NT2/D1 (cell line): ENCODE results near the gene USP40.

Experiments used
- SUZ12 ChIP-seq: IDR thresholded peaks from 2 replicates; pipeline ENCODE4 v1.6.1; 2011; ENCODE audit not compliant: insufficient read length, insufficient read depth; ENCODE audit errors: extremely low read depth
- ZNF274 ChIP-seq: IDR thresholded peaks from 2 replicates; pipeline ENCODE4 v1.6.1; 2011; ENCODE audit warnings: mild to moderate bottlenecking, low read depth, low read length

- TF ChIP-seq ZNF274 (no peak), SUZ12 (no peak)
These were observed 21.8 kb upstream of the USP40 start for GRCh38 chr2:233588400-233588799.
